Suppressor macrophage (primary cell): ENCODE data around the gene MTA1.

Experiments used
- DNase-seq, 4 experiments: peaks; one replicate each; pipeline ENCODE4 v3.0.0-alpha.2; 2020 to 2022

Gene MTA1

GRCh38 chr14:105478398-105479251 is 59.0 kb downstream of the MTA1 start:
- DNase-seq = no peak

DNA sequence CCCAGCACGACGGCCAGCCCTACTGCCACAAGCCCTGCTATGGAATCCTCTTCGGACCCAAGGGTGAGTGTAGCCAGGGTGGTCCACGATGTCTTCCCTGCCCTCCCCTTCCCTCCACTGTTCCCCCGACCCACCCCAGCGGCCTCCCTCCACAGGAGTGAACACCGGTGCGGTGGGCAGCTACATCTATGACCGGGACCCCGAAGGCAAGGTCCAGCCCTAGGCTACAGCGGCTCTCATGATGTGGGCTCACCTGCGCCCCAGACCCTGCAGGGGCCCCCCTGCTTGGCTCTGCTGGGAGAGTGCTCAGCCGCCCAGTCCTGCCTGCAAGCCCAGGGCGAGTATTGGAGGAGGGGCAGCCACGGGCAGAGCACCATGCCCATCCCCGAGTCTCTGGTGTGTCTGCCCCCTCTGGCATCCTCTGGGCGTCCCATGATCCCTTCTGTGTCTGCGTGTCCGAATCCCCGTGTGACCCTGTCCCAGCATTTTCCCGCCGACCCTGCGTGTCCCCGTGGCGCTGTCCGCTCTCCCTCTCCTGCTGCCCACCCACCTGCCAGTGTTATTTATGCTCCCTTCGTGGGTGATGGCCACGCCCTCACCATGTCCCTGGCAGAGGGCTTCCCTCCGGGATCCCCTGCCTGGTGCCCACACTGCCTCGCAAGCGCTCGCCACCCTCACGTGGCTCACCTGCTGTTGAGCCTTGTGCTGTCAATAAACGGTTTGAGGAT is 60.0 kb downstream of the MTA1 start:
- DNase-seq = no peak

DNA sequence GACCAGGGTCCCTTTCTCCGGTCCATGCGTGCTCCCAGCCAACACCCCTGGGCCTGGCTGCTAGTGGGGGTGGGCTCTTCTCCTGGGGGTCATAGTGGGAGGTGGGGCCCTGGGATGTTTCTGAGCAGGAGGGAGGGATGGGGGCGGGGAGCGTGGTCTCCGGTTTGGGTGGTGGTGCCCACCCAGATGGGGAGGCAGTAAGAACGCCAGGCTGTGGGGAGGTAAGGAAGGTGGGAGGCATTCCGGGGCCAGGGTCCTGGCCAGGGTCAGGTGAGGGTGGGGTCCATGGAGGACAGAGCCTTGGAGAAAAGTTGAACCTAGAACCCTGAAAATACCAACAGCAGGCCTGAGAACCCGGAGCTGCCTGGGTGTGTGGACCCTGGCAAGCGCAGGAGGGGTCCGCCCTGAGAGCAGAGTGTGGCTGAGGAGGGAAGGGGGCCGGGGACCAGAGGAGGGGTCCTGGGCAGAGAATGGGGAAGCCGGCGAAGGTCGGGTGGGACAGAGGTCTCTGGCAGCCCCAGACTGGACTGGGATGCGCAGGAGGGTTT is 60.6 kb downstream of the MTA1 start:
- no peak for DNase-seq

- DNase-seq = peak; percentile 83 to 89 (median 88)
These were observed 61.5 kb downstream of the MTA1 start for GRCh38 chr14:105480807-105481801.

- DNase-seq = peak; percentile 94 to 97 (median 96)
These were observed 62.3 kb downstream of the MTA1 start for GRCh38 chr14:105481886-105482457.

DNA sequence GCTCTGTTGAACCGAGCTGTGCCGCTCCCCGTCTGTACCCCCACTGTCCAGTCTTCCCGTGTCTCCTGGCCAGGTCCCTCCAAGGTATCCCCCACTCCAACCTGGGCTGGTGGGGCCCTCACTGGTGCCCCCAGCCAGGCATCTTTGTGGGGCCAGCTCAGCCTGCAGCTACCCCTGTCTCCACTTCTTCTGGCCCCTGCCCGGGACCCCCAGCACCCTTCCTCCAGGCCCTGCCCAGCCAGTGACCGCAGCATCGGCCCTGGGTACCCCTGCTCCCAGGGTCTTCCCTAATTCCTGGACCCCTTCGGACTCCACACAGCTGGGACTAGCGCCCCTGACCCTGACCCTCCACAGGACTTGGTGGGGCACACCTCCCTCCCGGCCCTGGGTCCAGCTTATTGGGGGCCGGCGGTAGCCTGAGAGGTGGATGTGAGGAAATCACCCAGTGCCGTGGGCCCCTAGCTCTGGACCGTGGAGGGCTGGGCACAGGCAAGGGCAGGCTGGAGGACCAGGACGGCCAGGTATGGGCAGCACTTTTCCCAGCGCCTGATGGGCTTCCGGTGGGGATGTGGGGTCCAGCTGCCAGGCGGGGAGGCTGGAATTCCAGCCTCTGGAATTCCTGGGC is 63.0 kb downstream of the MTA1 start:
- DNase-seq = no peak

GRCh38 chr14:105483300-105484068 is 63.9 kb downstream of the MTA1 start:
- DNase-seq = no peak

GRCh38 chr14:105484069-105484996 is 64.7 kb downstream of the MTA1 start:
- DNase-seq = no peak

GRCh38 chr14:105484997-105485393 is 65.4 kb downstream of the MTA1 start:
- DNase-seq = no peak

DNA sequence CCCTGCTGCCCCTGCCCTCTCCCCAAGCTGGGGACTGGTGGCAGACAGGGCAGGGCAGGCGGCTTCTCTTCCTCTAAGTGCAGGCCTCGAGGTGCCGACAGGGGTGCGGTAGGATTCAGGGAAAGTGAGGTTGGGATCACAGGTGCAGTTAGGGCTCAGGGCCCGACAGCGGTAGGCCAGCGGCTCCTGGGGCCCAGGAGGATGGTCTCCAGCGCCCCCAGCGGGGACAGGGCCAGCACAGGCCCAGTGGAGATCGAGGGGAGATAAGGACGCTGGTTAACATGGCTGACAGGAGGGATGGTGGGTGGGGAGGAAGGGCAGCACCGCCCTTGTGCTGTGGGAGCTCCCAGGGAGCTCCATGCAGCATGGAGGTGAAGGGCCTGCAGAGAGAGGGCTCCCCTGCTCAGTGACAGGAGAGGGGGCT is 66.1 kb downstream of the MTA1 start:
- peak in 3 of 4 experiments; percentile 28 to 52 (median 32) for DNase-seq

GRCh38 chr14:105486163-105486973 is 66.7 kb downstream of the MTA1 start, which contains the start of gene CRIP1:
TSS of gene CRIP1 (plus strand) at chr14:105486886. CDS start at chr14:105487260, 374 bp downstream.
- DNase-seq = no peak

DNA sequence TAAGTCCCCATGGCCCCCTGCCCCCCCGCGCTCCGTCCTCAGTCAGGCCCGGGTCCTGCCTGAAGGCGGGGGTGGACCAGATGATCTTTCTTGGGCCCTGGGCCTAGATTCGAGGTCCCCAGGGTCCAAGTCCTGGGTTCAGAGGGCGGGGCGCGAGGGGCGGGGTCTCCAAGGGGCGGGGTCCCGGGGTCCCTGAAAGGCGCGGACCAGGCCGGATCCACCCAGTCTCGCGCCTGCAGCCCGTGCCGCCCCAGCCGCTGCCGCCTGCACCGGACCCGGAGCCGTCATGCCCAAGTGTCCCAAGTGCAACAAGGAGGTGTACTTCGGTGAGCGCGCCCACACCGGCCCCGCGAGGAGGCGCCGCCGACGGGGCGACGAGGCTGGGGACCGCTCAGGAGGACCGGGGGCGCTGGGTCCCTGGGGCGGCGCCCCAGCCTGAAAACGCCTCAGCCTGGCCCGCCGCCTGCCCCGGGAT is 67.4 kb downstream of the MTA1 start:
- DNase-seq = peak in 2 of 4 experiments; percentile 15 to 29

GRCh38 chr14:105487449-105487985 is 67.9 kb downstream of the MTA1 start:
- DNase-seq = peak; percentile 58 to 89 (median 78)

GRCh38 chr14:105487986-105488777 is 68.6 kb downstream of the MTA1 start:
- DNase-seq = no peak

DNA sequence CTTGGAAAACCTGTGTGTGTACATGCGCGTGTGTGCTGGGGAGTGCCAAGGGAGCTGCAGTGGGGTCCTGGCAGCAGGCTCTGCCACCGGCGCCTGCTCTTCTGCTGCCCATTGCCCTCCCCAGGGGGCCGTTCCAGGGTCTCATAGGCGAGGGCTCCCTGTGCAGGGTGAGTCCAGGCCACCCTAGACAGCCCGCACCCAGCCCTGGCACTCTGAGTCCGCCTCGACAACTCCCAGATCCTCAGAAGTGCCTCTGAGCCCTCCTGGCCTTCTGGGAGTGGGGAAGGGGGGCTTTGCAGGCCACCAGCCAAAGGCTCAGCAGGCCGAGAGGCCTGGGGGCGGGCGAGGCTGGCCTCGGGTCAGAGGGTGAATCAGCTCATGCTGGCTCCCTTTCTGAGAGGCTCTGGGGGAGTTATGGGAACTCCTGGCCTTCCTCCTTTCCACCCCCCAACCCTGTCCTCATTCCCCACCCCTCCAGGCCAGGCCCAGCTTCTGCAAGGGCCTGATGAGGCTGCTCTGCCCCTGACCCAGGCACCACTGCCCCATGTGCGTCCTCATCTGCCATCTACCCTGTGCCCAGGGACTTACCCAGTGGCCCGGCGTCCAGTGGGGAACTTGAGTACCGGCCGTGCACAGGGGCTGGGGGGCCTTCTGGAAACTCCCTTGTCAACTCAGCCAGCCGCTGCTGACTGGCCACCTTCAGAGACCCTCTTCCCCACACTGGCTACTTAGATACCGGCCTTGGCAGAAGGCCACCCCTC is 69.3 kb downstream of the MTA1 start:
- DNase-seq = peak; percentile 32 to 63 (median 53)
